ENCODE data around the gene UBE2J2.

UBE2J2 gene

GRCh38 chr1:1259951-1260600 is 13.6 kb downstream of the UBE2J2 start:
- Histone ChIP-seq H3K27ac (ENCODE audit: low read depth, low read length) (no peak overlapping the region), H3K9me3 (ENCODE audit: control insufficient read depth, insufficient read depth, low read length) (no peaks in the 10 kb centered on the region), H3K4me3 (ENCODE audit: low read depth, low read length) (no peak overlapping the region), H3K36me3 (ENCODE audit: control insufficient read depth, insufficient read depth, low read length) (peaks cover 72% of the 10 kb centered on the region), H3K27me3 (ENCODE audit: control insufficient read depth, insufficient read depth, low read length) (no peaks in the 10 kb centered on the region), H3K4me1 (ENCODE audit: control insufficient read depth, insufficient read depth, low read length) (peaks cover 7% of the 10 kb centered on the region; the same call in 1 of the 2 replicates), H3K9ac (ENCODE audit: low read depth, low read length) (no peak overlapping the region)

GRCh38 chr1:1259540-1259939 is 14.1 kb downstream of the UBE2J2 start:
- H3K9me3 ChIP-seq (ENCODE audit: control insufficient read depth, insufficient read depth, low read length), result no peaks in the 10 kb centered on the region
- H3K27me3 ChIP-seq (ENCODE audit: control insufficient read depth, insufficient read depth, low read length), result no peaks in the 10 kb centered on the region
- H3K36me3 ChIP-seq (ENCODE audit: control insufficient read depth, insufficient read depth, low read length), result peaks cover 73% of the 10 kb centered on the region
- no peak overlapping the region for H3K4me3 ChIP-seq (ENCODE audit: low read depth, low read length)
- no peak overlapping the region for H3K9ac ChIP-seq (ENCODE audit: low read depth, low read length)
- H3K4me1 ChIP-seq (ENCODE audit: control insufficient read depth, insufficient read depth, low read length), result peaks cover 7% of the 10 kb centered on the region; the same call in 1 of the 2 replicates
- no peak overlapping the region for H3K27ac ChIP-seq (ENCODE audit: low read depth, low read length)

GRCh38 chr1:1259119-1259488 is 14.6 kb downstream of the UBE2J2 start:
- Histone ChIP-seq H3K4me1 (ENCODE audit: control insufficient read depth, insufficient read depth, low read length) (peaks cover 7% of the 10 kb centered on the region; the same call in 1 of the 2 replicates), H3K9me3 (ENCODE audit: control insufficient read depth, insufficient read depth, low read length) (no peaks in the 10 kb centered on the region), H3K27me3 (ENCODE audit: control insufficient read depth, insufficient read depth, low read length) (no peaks in the 10 kb centered on the region), H3K4me3 (ENCODE audit: low read depth, low read length) (no peak overlapping the region), H3K9ac (ENCODE audit: low read depth, low read length) (no peak overlapping the region), H3K36me3 (ENCODE audit: control insufficient read depth, insufficient read depth, low read length) (peaks cover 73% of the 10 kb centered on the region), H3K27ac (ENCODE audit: low read depth, low read length) (no peak overlapping the region)

GRCh38 chr1:1256956-1257871 is 16.4 kb downstream of the UBE2J2 start:
- H3K27ac ChIP-seq (ENCODE audit: low read depth, low read length), result peak overlapping the region; percentile 33
- peaks cover 72% of the 10 kb centered on the region for H3K36me3 ChIP-seq (ENCODE audit: control insufficient read depth, insufficient read depth, low read length)
- H3K9ac ChIP-seq (ENCODE audit: low read depth, low read length), result no peak overlapping the region

GRCh38 chr1:1255611-1256010 is 18.0 kb downstream of the UBE2J2 start:
- Histone ChIP-seq H3K27me3 (ENCODE audit: control insufficient read depth, insufficient read depth, low read length) (no peaks in the 10 kb centered on the region), H3K4me3 (ENCODE audit: low read depth, low read length) (no peak overlapping the region), H3K27ac (ENCODE audit: low read depth, low read length) (no peak overlapping the region), H3K9ac (ENCODE audit: low read depth, low read length) (no peak overlapping the region), H3K9me3 (ENCODE audit: control insufficient read depth, insufficient read depth, low read length) (no peaks in the 10 kb centered on the region), H3K36me3 (ENCODE audit: control insufficient read depth, insufficient read depth, low read length) (peaks cover 64% of the 10 kb centered on the region), H3K4me1 (ENCODE audit: control insufficient read depth, insufficient read depth, low read length) (peaks cover 7% of the 10 kb centered on the region; the same call in 1 of the 2 replicates)

More at GRCh38 chr1:1256956-1257871, 16.4 kb downstream of the UBE2J2 start:
- no peaks in the 10 kb centered on the region for H3K9me3 ChIP-seq (ENCODE audit: control insufficient read depth, insufficient read depth, low read length)
- peaks cover 7% of the 10 kb centered on the region; the same call in 1 of the 2 replicates for H3K4me1 ChIP-seq (ENCODE audit: control insufficient read depth, insufficient read depth, low read length)
- H3K27me3 ChIP-seq (ENCODE audit: control insufficient read depth, insufficient read depth, low read length), result no peaks in the 10 kb centered on the region
- no peak overlapping the region for H3K4me3 ChIP-seq (ENCODE audit: low read depth, low read length)

GRCh38 chr1:1255078-1255477 is 18.6 kb downstream of the UBE2J2 start:
- Histone ChIP-seq H3K4me3 (ENCODE audit: low read depth, low read length) (no peak overlapping the region), H3K27ac (ENCODE audit: low read depth, low read length) (no peak overlapping the region), H3K9ac (ENCODE audit: low read depth, low read length) (no peak overlapping the region), H3K36me3 (ENCODE audit: control insufficient read depth, insufficient read depth, low read length) (peaks cover 59% of the 10 kb centered on the region), H3K27me3 (ENCODE audit: control insufficient read depth, insufficient read depth, low read length) (no peaks in the 10 kb centered on the region), H3K9me3 (ENCODE audit: control insufficient read depth, insufficient read depth, low read length) (no peaks in the 10 kb centered on the region), H3K4me1 (ENCODE audit: control insufficient read depth, insufficient read depth, low read length) (peaks cover 7% of the 10 kb centered on the region; the same call in 1 of the 2 replicates)

- peaks cover 7% of the 10 kb centered on the region; the same call in 1 of the 2 replicates for H3K4me1 ChIP-seq (ENCODE audit: control insufficient read depth, insufficient read depth, low read length)
- H3K27ac ChIP-seq (ENCODE audit: low read depth, low read length), result no peak overlapping the region
- H3K4me3 ChIP-seq (ENCODE audit: low read depth, low read length), result no peak overlapping the region
- H3K9ac ChIP-seq (ENCODE audit: low read depth, low read length), result no peak overlapping the region
- peaks cover 56% of the 10 kb centered on the region for H3K36me3 ChIP-seq (ENCODE audit: control insufficient read depth, insufficient read depth, low read length)
- no peaks in the 10 kb centered on the region for H3K27me3 ChIP-seq (ENCODE audit: control insufficient read depth, insufficient read depth, low read length)
- no peaks in the 10 kb centered on the region for H3K9me3 ChIP-seq (ENCODE audit: control insufficient read depth, insufficient read depth, low read length)
Observed at GRCh38 chr1:1254667-1254998, 19.0 kb downstream of the UBE2J2 start.

- peaks cover 7% of the 10 kb centered on the region; the same call in 1 of the 2 replicates for H3K4me1 ChIP-seq (ENCODE audit: control insufficient read depth, insufficient read depth, low read length)
- no peak overlapping the region for H3K9ac ChIP-seq (ENCODE audit: low read depth, low read length)
- peaks cover 53% of the 10 kb centered on the region for H3K36me3 ChIP-seq (ENCODE audit: control insufficient read depth, insufficient read depth, low read length)
- no peaks in the 10 kb centered on the region for H3K27me3 ChIP-seq (ENCODE audit: control insufficient read depth, insufficient read depth, low read length)
- H3K27ac ChIP-seq (ENCODE audit: low read depth, low read length), result no peak overlapping the region
- no peaks in the 10 kb centered on the region for H3K9me3 ChIP-seq (ENCODE audit: control insufficient read depth, insufficient read depth, low read length)
- no peak overlapping the region for H3K4me3 ChIP-seq (ENCODE audit: low read depth, low read length)
Observed at GRCh38 chr1:1253972-1254666, 19.5 kb downstream of the UBE2J2 start.

- peaks cover 7% of the 10 kb centered on the region; the same call in 1 of the 2 replicates for H3K4me1 ChIP-seq (ENCODE audit: control insufficient read depth, insufficient read depth, low read length)
- peaks cover 47% of the 10 kb centered on the region for H3K36me3 ChIP-seq (ENCODE audit: control insufficient read depth, insufficient read depth, low read length)
Observed at GRCh38 chr1:1253314-1253713, 20.3 kb downstream of the UBE2J2 start.

GRCh38 chr1:1250786-1251284 is 22.8 kb downstream of the UBE2J2 start:
- H3K4me1 ChIP-seq (ENCODE audit: control insufficient read depth, insufficient read depth, low read length), result no peaks in the 10 kb centered on the region
- H3K4me3 ChIP-seq (ENCODE audit: low read depth, low read length), result no peak overlapping the region
- H3K9me3 ChIP-seq (ENCODE audit: control insufficient read depth, insufficient read depth, low read length), result no peaks in the 10 kb centered on the region
- H3K27ac ChIP-seq (ENCODE audit: low read depth, low read length), result no peak overlapping the region
- H3K36me3 ChIP-seq (ENCODE audit: control insufficient read depth, insufficient read depth, low read length), result peaks cover 36% of the 10 kb centered on the region
- H3K27me3 ChIP-seq (ENCODE audit: control insufficient read depth, insufficient read depth, low read length), result peaks cover 18% of the 10 kb centered on the region; the same call in 1 of the 2 replicates
- H3K9ac ChIP-seq (ENCODE audit: low read depth, low read length), result no peak overlapping the region

More at GRCh38 chr1:1253314-1253713, 20.3 kb downstream of the UBE2J2 start:
- Histone ChIP-seq H3K27ac (ENCODE audit: low read depth, low read length) (no peak overlapping the region), H3K4me3 (ENCODE audit: low read depth, low read length) (no peak overlapping the region), H3K27me3 (ENCODE audit: control insufficient read depth, insufficient read depth, low read length) (no peaks in the 10 kb centered on the region), H3K9ac (ENCODE audit: low read depth, low read length) (no peak overlapping the region), H3K9me3 (ENCODE audit: control insufficient read depth, insufficient read depth, low read length) (no peaks in the 10 kb centered on the region)
